Naive thymus-derived CD4-positive, alpha-beta T cell (primary cell): ENCODE measurements around the gene SCN4A. TPM values are rescaled to one million over a fixed set of nuclear protein-coding genes. Genes with fewer than 3 reads are reported as not detected.

Experiments
- ATAC-seq: fragments of 150-1000 bp; cut with Tn5 transposase; 2 replicates; pipeline ENCODE4 v1.10.0; 2021; ENCODE audit warnings: mild to moderate bottlenecking, moderate library complexity
- CTCF ChIA-PET: fragments of 350-600 bp; sonication (Branson Sonifier 250); formaldehyde crosslinking; loops from one replicate; lab custom pipeline; 2021; ENCODE audit warnings: antibody characterized with exemption; lab: Charles Lee
- POLR2A ChIA-PET: fragments of 350-600 bp; sonication (Branson Sonifier 250); formaldehyde crosslinking; loops from one replicate; lab custom pipeline; 2021; ENCODE audit warnings: antibody characterized with exemption, inconsistent platforms; lab: Charles Lee
- DNase-seq, 9 donors: peaks; one replicate each; pipeline versions ENCODE4 v3.0.0 to v3.0.0-alpha.2; 2020 to 2022; ENCODE audit warnings: mixed read lengths in 1 of 9
- H3K27ac ChIP-seq: one replicate; pipeline ENCODE4 v1.7.0; 2013; ENCODE audit warnings: mild to moderate bottlenecking, low read depth, low read length, moderate library complexity
- H3K27me3 ChIP-seq, 2 donors: one replicate each; pipeline ENCODE4 v1.7.0; 2013; ENCODE audit warnings: low read length in 2 of 2, mild to moderate bottlenecking in 2 of 2, moderate library complexity in 2 of 2; ENCODE audit not compliant: control insufficient read depth in 2 of 2, insufficient read depth in 2 of 2
- H3K36me3 ChIP-seq, 3 experiments: 1 replicate in 2 of 3; 2 replicates in 1 of 3; pipeline ENCODE4 v1.7.0; 2013; ENCODE audit warnings: low read length in 3 of 3, mild to moderate bottlenecking in 3 of 3, moderate library complexity in 1 of 3; ENCODE audit not compliant: insufficient read depth in 3 of 3, control insufficient read depth in 2 of 3
- H3K4me1 ChIP-seq, 2 donors: one replicate each; pipeline ENCODE4 v1.7.0; 2013; ENCODE audit warnings: low read length in 2 of 2, mild to moderate bottlenecking in 2 of 2, moderate library complexity in 1 of 2; ENCODE audit not compliant: control insufficient read depth in 2 of 2, insufficient read depth in 2 of 2
- H3K4me3 ChIP-seq: 2 replicates; pipeline ENCODE4 v1.7.0; 2013; ENCODE audit warnings: mild to moderate bottlenecking, low read length
- H3K9me3 ChIP-seq, 3 experiments: 1 replicate in 2 of 3; 2 replicates in 1 of 3; pipeline ENCODE4 v1.7.0; 2013; ENCODE audit warnings: low read length in 3 of 3; ENCODE audit not compliant: control insufficient read depth in 2 of 3
- H3K27ac Mint-ChIP-seq, 9 donors: one replicate each; pipeline ENCODE4 v1.8.0; 2020 to 2022; ENCODE audit warnings: mixed read lengths in 9 of 9, mild to moderate bottlenecking in 8 of 9, moderate library complexity in 5 of 9, inconsistent platforms in 2 of 9
- H3K27me3 Mint-ChIP-seq, 5 donors: one replicate each; pipeline ENCODE4 v1.8.0; 2021 to 2022; ENCODE audit warnings: mixed read lengths in 5 of 5, mild to moderate bottlenecking in 1 of 5
- H3K36me3 Mint-ChIP-seq, 5 donors: one replicate each; pipeline ENCODE4 v1.8.0; 2020 to 2022; ENCODE audit warnings: mixed read lengths in 5 of 5, mild to moderate bottlenecking in 3 of 5, inconsistent platforms in 1 of 5
- H3K4me1 Mint-ChIP-seq, 7 donors: one replicate each; pipeline ENCODE4 v1.8.0; 2020 to 2022; ENCODE audit warnings: mixed read lengths in 7 of 7, mild to moderate bottlenecking in 3 of 7, inconsistent platforms in 1 of 7
- H3K4me3 Mint-ChIP-seq, 10 donors: one replicate each; pipeline ENCODE4 v1.8.0; 2020 to 2022; ENCODE audit warnings: mild to moderate bottlenecking in 10 of 10, mixed read lengths in 10 of 10, moderate library complexity in 6 of 10, inconsistent platforms in 2 of 10
- H3K9me3 Mint-ChIP-seq, 11 donors: one replicate each; pipeline ENCODE4 v1.8.0; 2020 to 2022; ENCODE audit warnings: mixed read lengths in 11 of 11, mild to moderate bottlenecking in 4 of 11, inconsistent platforms in 1 of 11, moderate library complexity in 1 of 11
- intact Hi-C, 2 donors: fragments of 100-400 bp; cut with micrococcal nuclease; formaldehyde crosslinking; loops; one replicate each; pipeline ENCODE4 v1.15.1; 2023
- polyA plus RNA-seq, 2 donors: library from polyadenylated mRNA; unstranded; fragments of 300-500 nt; fragmentation: Illumina TruSeq; gene quantifications; one replicate each; pipeline ENCODE4 v1.2.3, GENCODE V29; 2021
- total RNA-seq, 6 experiments: library from RNA in 5 of 6; stranded (reverse) in 5 of 6; gene quantifications; 1 replicate in 5 of 6; 2 replicates in 1 of 6; pipeline ENCODE4 v1.2.3 and lab custom pipeline; 2021 to 2026

Gene SCN4A
- total and polyA plus RNA-seq, 7 experiments from 2014 or later, result 0.03 to 0.15 (median 0.07) TPM; not detected in 3

DNA sequence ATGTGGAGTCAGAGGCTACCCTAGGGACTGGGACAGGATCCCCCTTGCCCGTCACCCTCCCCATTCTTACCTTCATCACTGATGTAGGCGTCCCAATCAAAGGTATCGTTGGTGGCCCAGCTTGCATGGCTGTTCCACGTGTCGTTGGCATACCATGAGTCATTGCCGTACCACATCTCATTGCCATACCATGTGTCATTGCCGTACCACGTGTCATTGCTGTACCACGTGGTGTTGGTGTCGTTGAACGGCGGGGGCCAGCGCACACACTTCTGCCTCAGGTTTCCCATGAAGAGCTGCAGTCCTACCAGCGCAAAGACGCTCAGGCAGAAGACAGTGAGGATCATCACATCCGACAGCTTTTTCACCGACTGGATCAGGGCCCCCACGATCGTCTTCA lies 4.8 kb downstream of the SCN4A start:
- Mint-ChIP-seq H3K9me3 (no peaks in the 10 kb centered on the region), H3K27ac (no peak overlapping the region), H3K4me3 (no peak overlapping the region), H3K36me3 (no peaks in the 10 kb centered on the region), H3K4me1 (peaks cover 9 to 22% (median 14%) of the 10 kb centered on the region in 7 donors), H3K27me3 (peaks cover 0 to 7% (median 0%) of the 10 kb centered on the region in 5 donors)
- peaks cover 9 to 14% of the 10 kb centered on the region in 2 donors for H3K4me1 ChIP-seq
- no peak overlapping the region for H3K4me3 ChIP-seq
- ATAC-seq, result no peak
- ChIA-PET CTCF (interaction anchor here (0.8 to 1.9 kb wide), 3 partner anchors 30 to 48 kb away, joined by 3 to 5 read pairs (median 3); no protein-coding TSS in a partner anchor), POLR2A (interaction anchor here (0.6 to 1.0 kb wide), 2 partner anchors 15 to 100 kb away, joined by 3 to 5 read pairs; no protein-coding TSS in a partner anchor)
- H3K27me3 ChIP-seq, result no peaks in the 10 kb centered on the region
- DNase-seq, result no peak
- no peaks in the 10 kb centered on the region for H3K9me3 ChIP-seq
- no peak overlapping the region for H3K27ac ChIP-seq
- H3K36me3 ChIP-seq, result no peaks in the 10 kb centered on the region
- intact Hi-C loops, result no loop called here

- Mint-ChIP-seq H3K36me3 (no peaks in the 10 kb centered on the region), H3K9me3 (no peaks in the 10 kb centered on the region), H3K4me3 (peak overlapping the region in 4 of 10 donors; percentile 0 to 38 (median 33)), H3K27me3 (peaks cover 0 to 7% (median 0%) of the 10 kb centered on the region in 5 donors), H3K27ac (peak overlapping the region in 6 of 9 donors; percentile 3 to 56 (median 5)), H3K4me1 (peaks cover 12 to 24% (median 15%) of the 10 kb centered on the region in 7 donors)
- DNase-seq (peak in 7 of 9 donors; percentile 37 to 75 (median 56)), ATAC-seq (peak; percentile 84)
- POLR2A ChIA-PET, result interaction anchor here (0.7 kb wide), 1 partner anchor 484 kb away, joined by 3 read pairs; no protein-coding TSS in a partner anchor
- H3K4me3 ChIP-seq, result no peak overlapping the region
- no peak overlapping the region for H3K27ac ChIP-seq
- H3K9me3 ChIP-seq, result no peaks in the 10 kb centered on the region
- intact Hi-C loops, result no loop called here
- H3K27me3 ChIP-seq, result no peaks in the 10 kb centered on the region
- no peaks in the 10 kb centered on the region for H3K36me3 ChIP-seq
- peaks cover 9 to 14% of the 10 kb centered on the region in 2 donors for H3K4me1 ChIP-seq
- CTCF ChIA-PET, result interaction anchor here (0.5 to 1.3 kb wide), 4 partner anchors 16 to 62 kb away, joined by 3 to 5 read pairs (median 3); partner anchors contain the start of gene ICAM2
Observed at GRCh38 chr17:63966646-63967264, 6.0 kb downstream of the SCN4A start.

DNA sequence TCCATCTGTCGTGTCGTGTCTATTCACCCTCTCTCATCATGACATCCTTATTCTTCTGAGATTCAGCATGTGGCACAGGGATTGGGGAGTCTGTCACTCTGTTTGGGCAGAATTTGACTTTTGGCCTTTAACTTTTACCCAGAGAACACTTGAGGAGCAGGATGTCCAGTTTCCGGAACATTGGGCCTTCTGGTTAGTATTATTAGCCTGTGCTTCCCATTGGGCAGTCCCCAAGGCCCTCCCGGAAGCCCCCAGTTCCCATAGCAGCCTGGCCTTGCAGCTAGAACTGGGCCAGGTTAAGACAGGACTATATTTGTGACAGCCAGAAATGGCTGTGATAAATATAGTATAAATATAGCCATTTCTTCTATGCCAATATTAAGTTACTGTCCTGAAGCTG lies 9.6 kb downstream of the SCN4A start:
- intact Hi-C loops, result no loop called here
- no peaks in the 10 kb centered on the region for H3K9me3 ChIP-seq
- Mint-ChIP-seq H3K27me3 (no peaks in the 10 kb centered on the region), H3K4me1 (peaks cover 9 to 25% (median 18%) of the 10 kb centered on the region in 7 donors), H3K36me3 (no peaks in the 10 kb centered on the region), H3K9me3 (no peaks in the 10 kb centered on the region), H3K27ac (peak overlapping the region in 4 of 9 donors; percentile 33 to 65 (median 50)), H3K4me3 (no peak overlapping the region)
- no peak overlapping the region for H3K4me3 ChIP-seq
- no peak overlapping the region for H3K27ac ChIP-seq
- ATAC-seq (no peak), DNase-seq (no peak)
- no peaks in the 10 kb centered on the region for H3K27me3 ChIP-seq
- CTCF ChIA-PET, result interaction anchor here (1.3 kb wide), 1 partner anchor 66 kb away, joined by 4 read pairs; no protein-coding TSS in a partner anchor
- H3K4me1 ChIP-seq, result peaks cover 9 to 14% of the 10 kb centered on the region in 2 donors
- POLR2A ChIA-PET, result interaction anchor here (0.7 kb wide), 1 partner anchor 21 kb away, joined by 3 read pairs; no protein-coding TSS in a partner anchor
- H3K36me3 ChIP-seq, result no peaks in the 10 kb centered on the region

GRCh38 chr17:63962298-63962744 lies 10.4 kb downstream of the SCN4A start:
- no peaks in the 10 kb centered on the region for H3K27me3 ChIP-seq
- Mint-ChIP-seq H3K27ac (peak overlapping the region in 3 of 9 donors; percentile 33 to 63 (median 51)), H3K4me1 (peaks cover 9 to 23% (median 15%) of the 10 kb centered on the region in 7 donors), H3K27me3 (no peaks in the 10 kb centered on the region), H3K36me3 (no peaks in the 10 kb centered on the region), H3K4me3 (no peak overlapping the region), H3K9me3 (no peaks in the 10 kb centered on the region)
- no peak overlapping the region for H3K27ac ChIP-seq
- ChIA-PET CTCF (no interaction called here), POLR2A (interaction anchor here (1.2 kb wide), 1 partner anchor 183 kb away, joined by 3 read pairs; no protein-coding TSS in a partner anchor)
- ATAC-seq (no peak), DNase-seq (no peak)
- H3K4me1 ChIP-seq, result peaks cover 9 to 12% of the 10 kb centered on the region in 2 donors
- no peaks in the 10 kb centered on the region for H3K9me3 ChIP-seq
- H3K4me3 ChIP-seq, result no peak overlapping the region
- intact Hi-C loops, result no loop called here
- no peaks in the 10 kb centered on the region for H3K36me3 ChIP-seq

DNA sequence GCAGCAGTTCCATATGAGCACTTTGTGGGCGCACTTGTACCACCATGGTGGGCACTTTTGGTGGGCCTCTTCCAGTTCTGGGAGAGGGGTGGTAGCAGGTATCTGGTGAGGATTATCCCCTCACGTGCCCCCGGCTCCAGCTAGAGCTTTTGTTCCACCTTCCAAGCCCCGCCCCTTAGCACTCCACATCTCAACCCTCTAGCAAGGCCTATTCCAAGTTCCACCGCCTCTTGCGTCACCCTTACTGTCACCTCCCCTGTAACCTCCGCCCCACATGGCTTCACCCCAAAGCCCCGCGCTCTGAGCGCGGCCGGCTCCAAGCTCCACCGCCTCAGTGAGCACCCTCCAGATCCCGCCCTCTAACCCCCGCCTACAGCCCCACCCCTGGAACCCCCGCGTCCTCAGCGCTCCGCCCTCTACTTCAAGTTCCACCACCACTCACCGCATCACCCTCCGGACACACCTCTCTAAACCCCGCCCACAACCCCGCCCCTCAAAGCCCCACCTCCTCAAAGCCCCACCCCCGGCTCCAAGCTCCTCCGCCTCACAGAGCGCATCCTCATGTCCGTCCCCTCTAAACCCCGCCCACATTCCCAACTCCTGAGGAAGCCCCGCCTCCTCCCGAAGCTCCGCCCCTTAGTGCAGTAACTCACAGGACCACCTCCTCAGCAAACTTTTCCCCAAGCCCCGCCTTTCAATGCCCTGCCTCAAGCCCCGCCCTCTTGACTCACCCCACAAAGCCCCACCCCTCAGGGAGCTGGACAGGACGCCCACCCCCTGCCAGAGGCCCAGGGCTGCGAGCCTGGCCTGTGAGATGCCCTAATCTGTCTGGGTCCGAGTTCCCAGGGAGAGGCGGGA lies 11.1 kb downstream of the SCN4A start:
- H3K27ac ChIP-seq, result no peak overlapping the region
- Mint-ChIP-seq H3K4me1 (peaks cover 4 to 15% (median 8%) of the 10 kb centered on the region in 7 donors), H3K36me3 (no peaks in the 10 kb centered on the region), H3K27ac (peak overlapping the region in 2 of 9 donors; percentile 12 to 52), H3K9me3 (no peaks in the 10 kb centered on the region), H3K27me3 (no peaks in the 10 kb centered on the region), H3K4me3 (peak overlapping the region in 3 of 10 donors; percentile 52 to 68 (median 62))
- ATAC-seq (peak; percentile 81), DNase-seq (peak in 2 of 9 donors; percentile 48 to 59)
- ChIA-PET CTCF (interaction anchor here (0.9 kb wide), 1 partner anchor 67 kb away, joined by 3 read pairs; no protein-coding TSS in a partner anchor), POLR2A (interaction anchor here (0.8 to 1.2 kb wide), 2 partner anchors 90 to 184 kb away, joined by 3 to 5 read pairs; no protein-coding TSS in a partner anchor)
- no peaks in the 10 kb centered on the region for H3K9me3 ChIP-seq
- no peaks in the 10 kb centered on the region for H3K27me3 ChIP-seq
- intact Hi-C loops, result loop anchor here in 1 of 2 donors (1.0 kb wide), 1 partner anchor 169 kb away; the partner anchor contains the start of gene ERN1
- H3K4me1 ChIP-seq, result peaks cover 5% of the 10 kb centered on the region in 2 donors
- H3K36me3 ChIP-seq, result no peaks in the 10 kb centered on the region
- H3K4me3 ChIP-seq, result no peak overlapping the region

GRCh38 chr17:63960430-63960829 lies 12.3 kb downstream of the SCN4A start:
- no peaks in the 10 kb centered on the region for H3K36me3 Mint-ChIP-seq
- POLR2A ChIA-PET, result interaction anchor here (1.2 kb wide), 1 partner anchor 14 kb away, joined by 3 read pairs; no protein-coding TSS in a partner anchor
- no peaks in the 10 kb centered on the region for H3K27me3 ChIP-seq
- no peaks in the 10 kb centered on the region for H3K9me3 ChIP-seq
- no peaks in the 10 kb centered on the region for H3K4me1 ChIP-seq
- no peak overlapping the region for H3K4me3 Mint-ChIP-seq
- H3K27ac Mint-ChIP-seq, result no peak overlapping the region
- no peaks in the 10 kb centered on the region for H3K27me3 Mint-ChIP-seq
- H3K36me3 ChIP-seq, result no peaks in the 10 kb centered on the region
- H3K9me3 Mint-ChIP-seq, result no peaks in the 10 kb centered on the region
- intact Hi-C loops, result no loop called here
- CTCF ChIA-PET, result interaction anchor here (1.3 kb wide), 1 partner anchor 14 kb away, joined by 4 read pairs; no protein-coding TSS in a partner anchor
- peaks cover 0 to 19% (median 7%) of the 10 kb centered on the region in 7 donors for H3K4me1 Mint-ChIP-seq
- H3K4me3 ChIP-seq, result no peak overlapping the region
- H3K27ac ChIP-seq, result no peak overlapping the region
- ATAC-seq (no peak), DNase-seq (no peak)
